Non-pigmented ciliary epithelial cell (primary cell): Measurements from ENCODE around the gene RAC3.

Experiments used
- DNase-seq: peaks from one replicate; pipeline ENCODE4 v3.0.0-alpha.2; 2010; ENCODE audit warnings: low read depth

RAC3 gene

DNA sequence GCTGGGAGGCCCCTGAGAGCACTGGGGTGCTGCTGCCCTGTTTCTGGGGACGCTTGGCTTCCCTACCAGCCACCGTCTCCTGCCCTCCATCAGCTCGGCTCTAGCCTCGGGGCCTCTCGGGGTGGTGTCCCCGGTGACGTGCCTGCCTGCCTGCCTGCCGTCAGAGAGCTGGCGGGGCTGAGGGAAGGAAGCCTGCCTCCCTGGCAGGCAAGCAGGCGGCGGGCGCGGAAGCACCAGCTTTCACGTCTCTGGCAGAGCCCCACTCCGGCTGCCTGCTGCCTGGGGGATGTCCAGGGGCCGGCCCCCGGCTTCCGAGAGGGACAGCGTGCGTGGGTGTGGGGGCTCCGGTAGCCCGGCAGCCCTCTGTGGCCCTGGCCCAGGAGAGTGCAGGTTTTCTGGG, 18.1 kb upstream of the RAC3 start:
- DNase-seq = no peak

- no peak for DNase-seq
Observed at GRCh38 chr17:82013772-82014321, 17.6 kb upstream of the RAC3 start.

- DNase-seq = no peak
Observed at GRCh38 chr17:82014432-82014831, 17.0 kb upstream of the RAC3 start.

DNA sequence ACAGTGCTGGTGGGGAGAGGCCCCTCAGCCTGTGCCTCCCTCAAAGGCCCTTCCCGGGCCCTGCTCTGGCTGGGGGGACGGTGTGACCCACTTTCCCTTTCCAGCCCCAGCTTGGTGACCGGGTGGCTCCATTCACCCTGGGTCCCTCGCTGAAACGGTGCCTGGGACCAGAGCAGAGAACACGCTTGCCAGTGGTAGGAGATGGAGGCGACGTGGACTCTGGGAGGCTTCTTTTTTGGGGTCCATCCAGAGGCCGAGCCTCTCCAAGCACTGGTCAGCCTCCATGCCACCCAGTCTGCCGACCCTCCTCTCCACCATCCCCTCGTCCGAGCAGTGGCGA, 16.5 kb upstream of the RAC3 start:
- DNase-seq = no peak

GRCh38 chr17:82015311-82015971, 16.0 kb upstream of the RAC3 start:
- no peak for DNase-seq

GRCh38 chr17:82016061-82016874, 15.2 kb upstream of the RAC3 start:
- DNase-seq = no peak

GRCh38 chr17:82016875-82017459, 14.5 kb upstream of the RAC3 start:
- no peak for DNase-seq

- DNase-seq = no peak
Observed at GRCh38 chr17:82017612-82018151, 13.8 kb upstream of the RAC3 start.

- no peak for DNase-seq
Observed at GRCh38 chr17:82018152-82018988, 13.1 kb upstream of the RAC3 start.

GRCh38 chr17:82018989-82019689, 12.3 kb upstream of the RAC3 start:
- DNase-seq = no peak

DNA sequence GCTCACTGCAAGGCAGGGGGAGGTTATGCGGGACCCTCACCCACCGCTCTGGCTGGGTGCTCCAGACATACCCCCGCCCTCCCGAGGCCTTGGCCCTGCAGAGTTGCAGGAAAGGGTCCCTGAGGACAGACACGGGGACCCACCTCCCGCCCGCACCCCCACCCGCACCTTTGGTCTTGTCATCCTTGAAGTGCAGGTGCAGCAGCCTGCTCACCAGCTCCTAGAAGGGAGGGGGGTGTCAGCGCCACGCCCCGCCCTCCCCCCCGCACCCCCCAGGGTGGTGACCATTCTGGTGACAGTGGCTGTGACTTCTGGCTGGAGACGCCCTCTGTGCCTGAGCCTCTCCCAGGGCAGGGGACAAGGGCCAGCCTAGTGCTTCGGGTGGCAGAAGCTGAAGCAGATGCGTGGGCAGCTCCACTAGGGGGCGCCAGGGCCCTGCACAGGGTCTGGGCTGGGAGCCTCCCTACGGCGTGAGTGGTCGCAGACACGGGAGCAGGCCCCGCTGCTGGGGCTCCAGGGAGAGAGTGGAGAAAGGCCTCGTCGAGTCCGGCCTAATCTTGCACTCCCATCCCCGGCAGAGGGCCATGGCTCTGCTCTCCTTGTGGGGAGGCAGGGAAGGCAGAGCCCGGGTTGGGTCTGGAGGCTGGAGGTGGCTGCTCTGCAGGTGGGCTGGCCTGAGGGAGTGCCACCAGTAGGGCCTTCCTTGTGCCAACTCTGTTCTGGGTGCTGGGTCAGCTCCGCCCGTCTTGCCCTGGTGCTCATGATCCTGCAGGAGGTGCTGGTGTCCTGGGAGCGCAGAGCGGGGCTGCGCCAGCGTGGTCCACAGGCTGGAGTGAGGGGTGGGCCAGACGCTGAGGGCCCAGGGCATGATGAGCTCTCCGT, 11.5 kb upstream of the RAC3 start:
- no peak for DNase-seq

DNA sequence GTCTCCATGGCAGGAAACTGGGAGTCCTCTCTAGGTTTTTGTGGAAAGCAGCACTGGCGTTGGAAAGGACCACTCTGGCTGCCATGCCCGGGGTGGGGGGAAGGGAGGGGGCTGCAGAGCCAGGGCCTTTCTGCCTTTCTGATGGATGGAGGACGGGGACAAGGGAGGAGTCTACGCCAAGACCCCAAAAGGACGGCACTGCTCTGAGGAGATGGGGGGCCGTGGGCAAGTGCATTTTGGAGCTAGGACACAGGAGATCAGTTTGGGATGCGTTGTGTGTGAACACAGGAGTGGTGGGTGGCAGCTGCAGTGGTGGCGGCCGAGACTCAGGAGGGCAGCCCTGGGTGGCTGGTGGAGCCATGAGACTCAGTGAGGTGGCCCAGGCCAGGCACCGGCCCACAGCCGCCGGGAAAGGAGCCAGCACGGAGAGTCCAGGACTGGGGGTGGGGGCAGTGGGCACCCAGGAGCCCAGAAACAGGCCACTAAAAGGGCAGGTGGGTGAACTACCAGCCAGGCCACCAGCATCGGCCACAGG, 10.8 kb upstream of the RAC3 start:
- DNase-seq = no peak

- no peak for DNase-seq
Observed at GRCh38 chr17:82021107-82021899, 10.2 kb upstream of the RAC3 start.

DNA sequence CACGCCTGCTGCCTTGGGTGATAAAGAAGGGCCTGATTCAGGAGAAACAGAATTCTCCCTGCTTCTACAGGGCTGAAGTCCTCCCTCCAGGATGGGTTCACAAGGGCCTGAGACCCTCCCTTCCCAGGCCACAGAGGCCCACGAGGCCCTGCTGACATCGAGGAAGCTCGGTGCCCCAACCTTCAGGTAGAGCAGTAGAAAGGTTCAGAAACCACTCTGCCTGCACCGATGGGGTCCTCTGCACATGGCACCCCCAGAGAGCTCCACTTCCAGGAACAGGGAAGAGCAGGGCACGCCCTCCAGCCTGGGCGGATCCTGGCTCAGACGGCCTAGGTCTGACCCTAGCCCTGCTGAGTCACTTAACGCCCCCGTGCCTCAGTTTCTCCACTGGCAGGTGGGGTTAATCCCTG, 9.6 kb upstream of the RAC3 start:
- no peak for DNase-seq

GRCh38 chr17:82022310-82022980, 9.0 kb upstream of the RAC3 start, which contains the start of gene CENPX:
TSS of gene CENPX (minus strand) at chr17:82022878. CDS start at chr17:82022861, 17 bp downstream.
- no peak for DNase-seq

GRCh38 chr17:82022981-82023446, 8.5 kb upstream of the RAC3 start, which contains the start of gene LRRC45:
TSS of gene LRRC45 (plus strand) at chr17:82023305. CDS start at chr17:82023644, 339 bp downstream.
- DNase-seq = peak; percentile 97

- no peak for DNase-seq
Observed at GRCh38 chr17:82023447-82024241, 7.8 kb upstream of the RAC3 start.
